Cardiac fibroblast (primary cell): ENCODE results near the gene CAPN5.

Experiments
- DNase-seq, 2 donors: peaks; one replicate each; pipeline versions ENCODE4 v3.0.0 to v3.0.0-alpha.2; 2010; ENCODE audit warnings: low read depth in 2 of 2
- H3K4me3 ChIP-seq, 2 donors: replicated peaks in 1 of 2; 1 replicate in 1 of 2; 2 replicates in 1 of 2; pipeline ENCODE4 v1.5.1; 2011; ENCODE audit warnings: low read depth in 2 of 2, low read length in 2 of 2, mild to moderate bottlenecking in 2 of 2, moderate library complexity in 1 of 2
- CTCF ChIP-seq: IDR thresholded peaks from one replicate; pipeline ENCODE4 v1.5.1; 2011; ENCODE audit warnings: low read depth, mild to moderate bottlenecking, low read length, inconsistent platforms

The CAPN5 gene

DNA sequence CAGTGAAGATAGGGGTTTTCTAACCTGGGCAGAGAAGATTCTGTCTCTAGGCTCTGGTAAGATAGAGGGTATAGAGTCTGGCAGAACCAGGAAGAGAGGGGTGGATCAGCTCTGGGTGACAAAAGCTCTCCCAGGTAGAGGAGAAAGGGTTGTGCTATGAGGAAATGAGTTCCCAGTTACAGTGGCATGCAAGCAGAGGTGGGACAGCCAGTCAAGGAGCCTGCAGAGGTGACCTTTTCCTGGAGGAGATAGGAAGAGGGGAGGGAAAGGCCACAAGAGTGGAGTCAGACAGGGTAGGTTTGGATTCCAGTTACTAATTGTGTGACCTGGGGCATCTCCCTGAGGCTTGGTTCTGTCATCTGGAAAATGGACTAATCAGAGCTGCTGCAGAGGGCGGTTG lies 3.4 kb upstream of the CAPN5 start:
- no peak for DNase-seq
- H3K4me3 ChIP-seq = no peak overlapping the region
- no peak for TF ChIP-seq CTCF

DNA sequence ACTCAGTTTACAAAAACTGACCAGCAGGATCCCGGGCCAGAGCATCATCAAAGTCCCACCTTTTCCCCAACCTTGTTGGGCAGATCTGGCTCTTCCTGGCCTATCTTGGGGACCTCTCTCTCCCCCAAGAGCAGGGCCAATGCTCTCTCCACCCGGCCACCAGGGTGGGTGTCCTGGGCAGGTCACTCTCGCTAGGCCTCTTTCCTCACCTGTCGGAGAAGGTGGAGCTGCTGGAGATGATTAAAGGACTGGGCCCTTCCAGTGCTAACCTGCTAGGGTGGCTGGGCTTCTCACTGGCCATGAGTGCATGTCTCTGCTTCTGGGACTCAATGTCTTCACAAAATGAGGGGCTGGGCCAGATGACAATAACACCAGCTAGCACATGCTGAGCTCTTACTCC lies 2.9 kb upstream of the CAPN5 start:
- no peak overlapping the region for H3K4me3 ChIP-seq
- TF ChIP-seq CTCF = no peak
- no peak for DNase-seq

DNA sequence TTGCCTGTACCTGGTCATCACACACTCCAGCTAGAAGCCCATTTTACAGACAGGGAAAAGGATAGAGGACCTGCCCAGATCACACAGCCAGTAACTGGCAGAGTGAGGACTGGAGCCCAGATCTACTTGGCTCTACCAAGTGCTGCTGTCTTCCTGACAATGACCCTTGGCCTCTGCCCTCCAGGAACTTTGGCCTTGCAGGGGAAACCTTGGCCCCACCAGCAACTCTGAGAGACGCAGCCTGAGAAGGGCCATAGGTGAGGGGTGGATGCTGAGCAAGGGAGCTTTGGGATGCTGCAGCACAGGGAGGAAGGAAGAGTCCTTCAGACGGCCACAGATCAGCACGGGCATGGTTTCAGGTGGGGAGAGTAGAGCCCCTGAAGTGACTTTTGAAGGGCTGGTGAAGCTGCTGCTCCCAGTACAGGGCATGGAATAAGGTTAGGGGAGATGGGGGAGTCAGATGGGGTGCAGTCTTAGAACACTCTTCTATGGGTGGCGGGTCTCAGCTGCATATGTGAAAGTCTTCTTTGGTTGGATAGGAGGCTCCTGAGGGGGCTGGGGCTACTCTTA lies 2.0 kb upstream of the CAPN5 start:
- H3K4me3 ChIP-seq = no peak overlapping the region
- TF ChIP-seq CTCF = no peak
- no peak for DNase-seq

GRCh38 chr11:77065878-77066228 lies 918 bp upstream of the CAPN5 start:
- peak overlapping the region; percentile 47 to 66 for H3K4me3 ChIP-seq
- peak; percentile 62 to 78 for DNase-seq
- no peak for TF ChIP-seq CTCF

GRCh38 chr11:77067861-77068443 lies 1.2 kb downstream of the CAPN5 start:
- H3K4me3 ChIP-seq = peak overlapping the region; percentile 66
- no peak for DNase-seq
- no peak for TF ChIP-seq CTCF

DNA sequence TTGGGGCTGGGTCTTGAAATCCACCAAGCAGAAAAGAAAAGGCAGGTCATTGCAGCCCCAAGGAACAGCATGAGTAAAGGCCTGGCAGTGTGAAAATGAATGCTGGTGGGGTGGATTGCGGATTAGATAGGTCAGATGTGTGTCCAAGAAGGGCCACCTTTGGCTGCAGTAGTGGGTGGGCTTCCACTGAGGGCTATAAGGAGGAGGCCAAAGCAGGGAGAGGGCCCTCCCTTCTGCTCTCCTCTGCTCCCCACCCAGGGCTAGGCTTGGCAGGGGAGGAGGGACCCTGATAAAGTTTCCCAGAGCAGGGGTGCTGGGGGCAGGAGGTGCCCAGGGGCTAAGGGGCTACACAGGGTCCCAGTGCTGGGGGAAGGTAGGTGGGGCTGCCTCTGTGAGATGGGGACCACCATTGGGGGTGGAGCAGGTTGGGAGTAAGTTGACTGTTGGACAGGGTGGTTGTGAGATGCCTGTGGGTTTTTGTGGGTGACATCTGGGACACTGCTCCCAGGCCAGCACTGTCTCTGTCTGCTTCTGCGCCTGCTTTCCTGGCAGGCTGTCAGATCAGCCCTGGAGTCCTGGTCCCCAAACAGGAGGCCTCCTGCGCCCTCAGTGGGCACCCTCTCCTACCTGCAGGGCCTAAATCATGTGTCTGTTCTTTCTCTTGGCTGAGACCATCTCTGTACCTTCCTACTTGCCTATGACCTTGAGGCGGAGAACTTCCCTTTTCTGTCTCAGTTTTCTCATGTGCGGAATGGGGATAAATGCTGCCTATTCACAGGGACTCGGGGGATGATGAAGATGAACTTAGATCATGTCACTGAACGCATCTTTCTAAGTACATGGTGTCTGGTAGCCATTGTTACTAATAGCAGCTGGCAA lies 1.9 kb downstream of the CAPN5 start:
- no peak overlapping the region for H3K4me3 ChIP-seq
- no peak for TF ChIP-seq CTCF
- no peak for DNase-seq
